ENCODE results near the gene KATNBL1.
A peak's percentile ranks its signal among the peaks of the same experiment; 100 is the strongest.

Gene KATNBL1

DNA sequence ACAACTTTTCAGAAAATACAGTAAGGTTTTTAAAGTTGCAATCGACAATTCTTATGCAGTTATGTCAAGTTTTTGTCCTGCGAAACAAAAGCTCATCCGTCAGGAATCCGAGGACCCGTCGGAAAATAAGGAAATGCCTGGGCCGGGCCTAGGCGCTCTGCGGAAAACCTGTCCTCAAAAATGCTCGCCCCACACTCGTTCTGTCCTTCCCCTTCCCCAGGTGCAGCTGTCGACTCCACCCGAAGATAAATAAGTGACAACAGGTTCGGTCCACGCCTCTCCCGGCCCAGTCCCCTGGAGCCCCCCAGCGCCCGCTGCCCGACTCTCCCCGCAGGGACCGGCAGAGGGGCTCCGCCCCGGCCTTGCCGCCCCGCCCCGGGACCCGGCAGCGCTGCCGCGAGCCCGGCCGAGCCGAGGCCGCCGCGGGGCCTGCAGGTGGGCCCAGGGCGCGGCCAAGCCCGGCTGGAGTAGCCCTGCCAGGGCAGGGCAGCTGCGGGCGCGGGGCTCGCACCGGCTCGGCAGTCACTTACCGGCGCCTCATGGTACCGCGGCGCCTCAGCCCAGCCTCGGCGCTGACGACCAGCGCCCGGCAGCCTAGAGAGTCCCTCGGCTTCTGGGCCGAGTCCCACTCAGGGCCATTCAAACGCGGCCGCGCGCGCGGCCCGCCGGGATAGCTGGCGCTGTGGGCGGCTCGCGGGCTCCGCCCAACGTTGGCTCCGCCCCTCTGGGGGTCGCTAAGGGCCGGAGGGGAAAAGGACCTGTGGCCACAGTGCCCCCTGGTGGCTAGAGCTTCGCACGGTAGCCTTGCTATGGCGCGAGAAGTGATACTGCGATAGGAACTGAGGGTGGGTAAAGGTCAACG, at the start of gene KATNBL1:
TSS of gene KATNBL1 (minus strand) at position 676 of the 862 bp plus-strand sequence. CDS start 46,420 bp downstream, outside the sequence.
- peak; percentile 97 for DNase-seq (ENCODE audit: low spot score)

DNA sequence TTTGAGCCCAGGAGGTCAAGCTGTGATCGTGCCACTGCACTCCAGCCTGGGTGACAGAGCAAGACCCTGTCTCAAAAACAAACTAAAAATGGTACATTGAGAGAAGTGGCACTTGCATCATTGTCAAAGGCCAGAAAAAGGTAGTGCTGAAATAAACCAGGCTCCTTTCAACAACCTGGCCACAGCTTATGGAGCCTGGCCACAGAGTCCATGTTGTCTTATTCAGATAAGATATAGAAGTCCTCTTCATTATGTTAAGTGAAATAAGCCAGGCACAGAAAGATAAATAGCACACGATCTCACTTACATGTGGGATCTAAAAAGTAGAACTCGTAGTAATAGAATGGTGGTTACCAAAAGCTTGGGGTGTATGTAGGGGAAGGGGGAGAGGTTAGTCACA, 49.7 kb upstream of the KATNBL1 start:
- DNase-seq (ENCODE audit: low spot score) = no peak

DNA sequence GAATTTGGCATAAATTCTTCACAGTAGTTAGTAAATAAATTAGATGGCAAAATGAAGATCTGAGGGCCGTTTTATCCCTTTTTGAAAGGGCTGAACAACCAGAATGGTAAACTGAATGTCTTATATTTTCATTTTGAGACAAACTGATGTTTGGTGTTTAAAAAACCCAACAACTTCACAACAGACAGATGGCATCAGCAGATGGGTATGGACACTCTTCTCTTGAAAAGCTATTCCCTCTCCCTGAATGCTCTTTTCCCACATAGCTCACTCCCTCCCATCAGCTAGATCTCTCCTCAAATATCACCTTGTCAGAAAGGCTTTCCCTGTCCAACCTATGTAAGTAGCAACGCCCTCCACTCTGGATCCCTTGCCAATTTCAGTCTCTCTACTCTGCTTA, 48.3 kb upstream of the KATNBL1 start:
- DNase-seq (ENCODE audit: low spot score) = no peak

DNA sequence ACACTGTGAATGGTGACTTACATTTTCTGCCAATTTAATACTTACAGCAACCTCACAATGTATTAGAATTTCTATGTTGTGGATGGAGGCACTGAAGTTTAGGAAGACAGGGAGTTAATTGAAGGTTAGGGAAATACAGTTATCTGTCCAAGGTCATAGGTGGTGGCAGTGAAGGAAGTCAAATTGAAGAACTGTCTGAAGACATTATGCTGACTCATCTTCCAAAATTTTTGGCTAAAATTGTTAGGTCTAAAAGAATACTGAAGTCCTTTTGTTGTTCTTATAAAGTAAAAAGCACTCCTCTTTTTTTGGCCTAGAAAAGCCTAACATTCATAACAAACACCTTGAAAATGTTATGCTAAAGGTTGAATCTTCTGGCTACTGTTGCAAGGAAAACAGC, 42.6 kb upstream of the KATNBL1 start:
- no peak for DNase-seq (ENCODE audit: low spot score)

- DNase-seq (ENCODE audit: low spot score) = no peak
These were observed 38.3 kb upstream of the KATNBL1 start for GRCh38 chr15:34248190-34248589.

DNA sequence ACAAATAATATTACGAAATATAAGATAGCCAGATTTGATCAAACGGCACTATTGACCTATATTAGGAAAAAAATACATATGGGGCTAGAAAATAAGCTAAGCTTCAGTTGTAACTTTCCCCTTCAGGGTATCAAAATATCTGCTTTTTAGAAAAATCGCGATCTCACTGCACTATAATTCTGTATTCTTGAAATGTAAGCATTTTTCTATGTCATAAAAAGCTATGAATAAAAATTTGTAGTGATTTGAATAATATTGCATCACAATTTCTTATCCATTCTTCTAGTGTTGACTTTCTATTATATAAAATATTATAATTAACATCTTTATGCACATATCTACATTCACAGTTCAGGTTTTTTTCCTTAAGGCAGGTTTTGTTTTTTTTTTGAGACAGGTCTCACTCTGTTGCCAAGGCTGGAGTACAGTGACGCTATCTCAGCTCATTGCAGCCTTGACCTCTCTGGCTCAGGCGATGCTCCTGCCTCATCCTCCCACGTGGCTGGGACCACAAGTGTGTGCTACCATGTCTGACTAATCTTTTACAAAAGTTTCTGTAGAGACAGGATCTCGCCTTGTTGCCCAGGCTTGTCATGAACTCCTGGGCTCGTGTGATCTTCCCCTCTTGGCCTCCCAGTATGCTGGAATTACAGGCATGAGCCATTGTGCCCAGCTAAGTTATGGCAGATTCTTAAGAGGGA, 36.5 kb upstream of the KATNBL1 start:
- no peak for DNase-seq (ENCODE audit: low spot score)

DNA sequence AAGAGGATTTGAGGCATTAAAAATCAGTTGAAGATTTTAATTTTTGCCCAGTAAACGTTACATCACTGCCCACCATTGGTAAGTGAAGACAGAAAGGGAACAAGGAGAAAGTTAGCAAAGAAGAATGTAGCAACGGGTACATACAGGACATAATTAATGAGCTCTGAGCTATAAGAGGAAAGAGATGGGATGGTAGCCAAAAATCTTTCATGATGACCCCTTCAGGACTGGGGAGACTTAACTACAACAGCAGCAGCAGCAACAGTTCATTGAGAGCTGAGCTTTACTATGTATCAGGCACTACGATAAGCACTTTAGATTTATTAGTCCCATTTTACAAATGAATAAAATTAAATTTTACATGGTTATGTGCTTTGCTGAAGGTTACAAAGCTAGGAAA, 33.3 kb upstream of the KATNBL1 start:
- no peak for DNase-seq (ENCODE audit: low spot score)

GRCh38 chr15:34242331-34242710, 32.4 kb upstream of the KATNBL1 start:
- DNase-seq (ENCODE audit: low spot score) = no peak

DNA sequence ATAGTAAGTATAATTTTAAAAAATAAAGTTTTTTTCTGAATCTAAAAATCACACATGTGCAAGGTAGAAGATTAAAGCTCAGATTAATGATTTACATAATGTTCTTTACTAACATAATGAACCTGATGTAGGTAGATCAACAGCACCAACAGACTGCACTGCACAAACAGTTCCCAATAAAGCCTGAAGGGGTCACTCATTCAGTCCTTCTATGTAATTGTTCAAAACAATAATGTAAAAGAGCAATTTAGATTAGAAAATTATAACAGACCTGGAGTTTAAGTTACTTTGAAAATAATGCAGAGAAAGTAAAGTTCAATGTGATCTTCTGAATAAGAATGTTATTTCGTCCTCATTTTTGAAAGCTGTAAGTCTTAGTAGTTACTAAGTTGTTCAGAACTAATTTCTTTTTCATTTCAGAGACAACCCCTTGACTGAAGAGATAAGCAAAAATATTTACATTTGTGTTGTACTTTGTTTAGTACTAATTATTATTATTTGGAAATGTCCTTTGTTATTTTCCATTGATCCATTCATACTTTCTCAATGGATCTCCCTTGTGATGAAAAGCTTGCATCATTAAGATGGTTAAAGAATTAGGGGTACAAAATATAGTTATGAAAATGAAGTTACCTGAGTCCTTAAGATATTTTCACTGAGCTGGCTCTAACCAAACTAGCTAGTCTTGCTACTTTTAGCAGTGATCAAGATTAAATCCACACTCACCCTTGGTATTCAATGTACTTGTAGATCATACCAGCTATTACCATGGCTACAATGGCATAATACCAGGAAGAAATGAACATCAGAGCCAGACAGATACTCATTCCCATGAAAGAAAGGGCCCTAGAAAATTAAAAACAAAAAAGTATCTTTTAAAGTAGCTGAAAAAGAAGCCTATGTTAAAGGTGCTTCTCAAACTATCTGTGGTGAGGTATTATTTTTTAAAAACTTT, 31.8 kb upstream of the KATNBL1 start:
- DNase-seq (ENCODE audit: low spot score) = peak; percentile 69

- DNase-seq (ENCODE audit: low spot score) = no peak
These were observed 30.6 kb upstream of the KATNBL1 start for GRCh38 chr15:34240537-34240936.

- DNase-seq (ENCODE audit: low spot score) = no peak
These were observed 29.4 kb upstream of the KATNBL1 start for GRCh38 chr15:34239151-34239808.

- DNase-seq (ENCODE audit: low spot score) = no peak
These were observed 23.7 kb upstream of the KATNBL1 start for GRCh38 chr15:34233614-34234013.

GRCh38 chr15:34223904-34224596, 14.2 kb upstream of the KATNBL1 start:
- DNase-seq (ENCODE audit: low spot score) = peak; percentile 35

DNA sequence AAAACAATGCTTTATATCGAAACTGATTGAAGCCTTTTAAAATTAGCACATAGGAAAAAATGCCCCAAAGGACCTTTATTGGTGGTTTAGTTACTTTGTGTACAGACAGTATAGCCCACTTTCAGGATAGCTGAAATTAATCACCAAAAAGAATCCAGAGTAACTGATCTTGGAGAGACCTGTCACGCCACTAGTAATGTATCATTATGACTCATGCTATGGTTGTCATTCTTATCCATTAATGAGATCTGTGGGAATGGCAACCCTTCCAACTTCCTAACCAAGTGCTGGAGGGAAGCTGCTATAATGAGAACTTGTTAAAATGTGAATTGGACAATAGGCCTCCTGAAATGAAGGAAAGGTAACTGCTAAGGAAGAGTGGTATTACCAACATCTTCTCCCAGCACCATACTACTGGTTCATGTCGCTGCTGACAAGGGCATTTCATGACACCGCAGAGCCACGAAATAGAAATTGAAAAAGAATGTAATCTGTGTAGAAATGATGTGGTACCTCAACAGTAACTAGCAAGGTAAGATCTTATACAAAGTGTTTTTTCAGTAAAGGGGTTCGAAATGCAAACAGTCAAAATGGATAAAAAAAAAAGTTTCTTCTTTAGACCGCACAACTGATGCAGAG, 7.8 kb upstream of the KATNBL1 start:
- DNase-seq (ENCODE audit: low spot score) = no peak

GRCh38 chr15:34216527-34217270, 6.8 kb upstream of the KATNBL1 start:
- no peak for DNase-seq (ENCODE audit: low spot score)

- DNase-seq (ENCODE audit: low spot score) = no peak
These were observed 4.2 kb upstream of the KATNBL1 start for GRCh38 chr15:34214135-34214534.

DNA sequence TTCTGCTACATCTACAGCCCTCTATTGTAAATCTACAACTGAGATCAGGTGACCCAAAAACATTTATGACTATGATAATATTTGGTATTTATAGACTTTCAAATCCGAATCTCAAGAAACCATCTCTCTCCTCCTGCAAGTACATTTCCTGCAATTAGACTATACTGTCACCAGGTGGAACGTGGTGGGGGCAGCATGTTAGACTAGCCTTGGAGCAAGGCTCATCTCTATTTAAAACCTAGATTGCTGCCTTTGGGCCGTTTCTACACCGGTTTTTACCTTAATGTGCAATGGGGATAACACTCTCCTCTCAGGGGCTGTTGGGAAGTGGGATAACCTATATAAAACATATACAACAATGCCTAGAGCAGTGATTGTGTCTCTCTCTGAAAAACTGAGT, 3.8 kb upstream of the KATNBL1 start:
- DNase-seq (ENCODE audit: low spot score) = peak; percentile 20

- no peak for DNase-seq (ENCODE audit: low spot score)
These were observed 3.9 kb downstream of the KATNBL1 start for GRCh38 chr15:34206011-34206410.

DNA sequence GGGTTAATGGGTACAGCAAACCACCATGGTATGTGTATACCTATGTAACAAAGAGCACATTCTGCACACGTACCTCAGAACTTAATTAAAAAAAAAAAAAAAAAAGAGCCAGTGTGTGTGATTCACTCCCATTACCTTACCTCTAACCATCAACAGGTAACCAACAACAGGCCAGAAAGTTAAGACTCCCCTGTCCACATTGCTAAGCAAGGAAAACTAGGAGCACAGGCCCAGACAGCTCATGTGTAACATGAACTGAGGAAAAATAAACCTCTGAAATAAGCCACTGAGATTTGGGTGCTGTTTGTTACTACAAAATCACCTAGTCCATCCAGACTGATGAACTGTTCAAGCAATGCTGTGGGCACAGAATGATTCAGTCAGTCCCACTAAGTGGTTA, 6.0 kb downstream of the KATNBL1 start:
- no peak for DNase-seq (ENCODE audit: low spot score)

GRCh38 chr15:34203305-34203704, 6.6 kb downstream of the KATNBL1 start:
- no peak for DNase-seq (ENCODE audit: low spot score)

Measured in NAMALWA (cell line).